PC-9 (cell line): ENCODE measurements around the gene SHISA5.

Source experiments
- EZH2 ChIP-seq: fragments of 200-600 bp; sonication (generic); IDR thresholded peaks from 2 replicates; pipeline ENCODE4 v1.8.0; 2017; ENCODE audit warnings: antibody characterized with exemption, low read depth
- TF ChIP-seq, protein P1 (sequence below): fragments of 200-600 bp; sonication (generic); conservative IDR thresholded peaks from 2 replicates; pipeline ENCODE4 v1.6.1; 2017; ENCODE audit warnings: mixed run types, antibody characterized with exemption, mild to moderate bottlenecking, moderate library complexity

DNA sequence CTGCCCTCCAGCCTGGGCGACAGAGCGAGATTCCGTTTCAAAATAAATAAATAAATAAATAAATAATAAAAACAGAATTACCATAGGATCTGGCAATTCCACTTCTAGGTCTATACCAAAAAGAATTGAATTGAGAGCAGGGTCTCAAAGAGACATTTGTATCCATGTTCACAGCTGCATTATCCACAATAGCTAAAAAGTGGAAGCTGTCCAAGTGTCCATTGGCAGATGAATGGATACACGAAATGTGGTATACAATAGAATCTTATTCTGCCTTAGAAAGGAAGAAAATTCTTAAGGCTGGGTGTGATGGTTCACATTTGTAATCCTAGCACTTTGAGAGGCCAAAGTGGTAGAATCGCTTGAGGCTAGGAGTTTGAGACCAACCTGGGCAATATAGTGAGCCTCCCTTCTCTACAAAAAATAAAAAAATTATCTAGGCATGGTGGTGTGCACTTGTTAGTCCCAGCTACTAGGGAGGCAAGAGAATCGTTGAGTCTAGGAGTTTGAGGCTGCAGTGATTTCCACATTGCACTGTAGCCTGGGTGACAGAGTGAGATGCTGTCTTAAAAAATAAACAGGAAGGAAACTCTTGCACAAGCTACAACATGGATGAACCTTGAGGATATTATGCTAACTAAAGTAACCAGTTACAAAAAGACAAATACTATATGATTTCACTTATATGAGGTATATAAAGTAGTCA is 28.4 kb upstream of the SHISA5 start:
- TF ChIP-seq, protein P1, sequence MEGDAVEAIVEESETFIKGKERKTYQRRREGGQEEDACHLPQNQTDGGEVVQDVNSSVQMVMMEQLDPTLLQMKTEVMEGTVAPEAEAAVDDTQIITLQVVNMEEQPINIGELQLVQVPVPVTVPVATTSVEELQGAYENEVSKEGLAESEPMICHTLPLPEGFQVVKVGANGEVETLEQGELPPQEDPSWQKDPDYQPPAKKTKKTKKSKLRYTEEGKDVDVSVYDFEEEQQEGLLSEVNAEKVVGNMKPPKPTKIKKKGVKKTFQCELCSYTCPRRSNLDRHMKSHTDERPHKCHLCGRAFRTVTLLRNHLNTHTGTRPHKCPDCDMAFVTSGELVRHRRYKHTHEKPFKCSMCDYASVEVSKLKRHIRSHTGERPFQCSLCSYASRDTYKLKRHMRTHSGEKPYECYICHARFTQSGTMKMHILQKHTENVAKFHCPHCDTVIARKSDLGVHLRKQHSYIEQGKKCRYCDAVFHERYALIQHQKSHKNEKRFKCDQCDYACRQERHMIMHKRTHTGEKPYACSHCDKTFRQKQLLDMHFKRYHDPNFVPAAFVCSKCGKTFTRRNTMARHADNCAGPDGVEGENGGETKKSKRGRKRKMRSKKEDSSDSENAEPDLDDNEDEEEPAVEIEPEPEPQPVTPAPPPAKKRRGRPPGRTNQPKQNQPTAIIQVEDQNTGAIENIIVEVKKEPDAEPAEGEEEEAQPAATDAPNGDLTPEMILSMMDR = no peak
- no peak for TF ChIP-seq EZH2
